H1 (cell line): Measurements from ENCODE around the gene INTU. TPM values are rescaled to one million over a fixed set of nuclear protein-coding genes. Genes with fewer than 3 reads are reported as not detected.

Source experiments
- CTCF ChIA-PET: fragments of 300-600 bp; sonication (Branson Sonifier 250); formaldehyde crosslinking; loops from one replicate; lab custom pipeline; 2021; ENCODE audit not compliant: partially characterized antibody; lab: Charles Lee
- POLR2A ChIA-PET: fragments of 300-600 bp; sonication (Branson Sonifier 250); formaldehyde crosslinking; loops from one replicate; lab custom pipeline; 2021; ENCODE audit warnings: inconsistent platforms; ENCODE audit not compliant: partially characterized antibody; lab: Charles Lee
- DNase-seq, 2 experiments: peaks; one replicate each; pipeline versions ENCODE4 v3.0.0 to v3.0.0-alpha.2; 2010 to 2022; ENCODE audit warnings: low spot score in 2 of 2, low read depth in 1 of 2, mixed read lengths in 1 of 2
- FAIRE-seq: peaks from 2 replicates; lab custom pipeline; 2011; peaks lifted over from hg19 to GRCh38; lab: Jason Lieb, UNC
- H2AFZ ChIP-seq: 2 replicates; pipeline ENCODE4 v1.8.1; 2012; ENCODE audit warnings: low read length, inconsistent platforms
- H2AK5ac ChIP-seq: 2 replicates; pipeline ENCODE4 v1.6.1; 2013; ENCODE audit warnings: low read depth, low read length
- H2BK120ac ChIP-seq: replicated peaks from 2 replicates; pipeline ENCODE3; 2013; ENCODE audit warnings: low read depth, low read length, inconsistent platforms
- H2BK12ac ChIP-seq: 2 replicates; pipeline ENCODE4 v1.6.1; 2013; ENCODE audit warnings: low read depth, low read length
- H2BK15ac ChIP-seq: 2 replicates; pipeline ENCODE4 v1.6.1; 2013; ENCODE audit warnings: low read length
- H2BK20ac ChIP-seq: 2 replicates; pipeline ENCODE4 v1.6.1; 2013; ENCODE audit warnings: low read length
- H2BK5ac ChIP-seq: 2 replicates; pipeline ENCODE4 v1.6.1; 2013; ENCODE audit warnings: low read depth, low read length
- H3K14ac ChIP-seq: 2 replicates; pipeline ENCODE4 v1.6.1; 2013; ENCODE audit warnings: inconsistent platforms; ENCODE audit not compliant: insufficient read length
- H3K18ac ChIP-seq: 2 replicates; pipeline ENCODE4 v1.6.1; 2013; ENCODE audit warnings: low read length; ENCODE audit errors: extremely low read depth
- H3K23ac ChIP-seq: 2 replicates; pipeline ENCODE4 v1.6.1; 2013; ENCODE audit warnings: inconsistent platforms; ENCODE audit not compliant: insufficient read length
- H3K23me2 ChIP-seq: 2 replicates; pipeline ENCODE4 v1.6.1; 2013; ENCODE audit warnings: low read depth, low read length
- H3K27ac ChIP-seq: 2 replicates; pipeline ENCODE4 v1.6.1; 2011; ENCODE audit warnings: low read depth, low read length, inconsistent platforms
- H3K27me3 ChIP-seq, 4 experiments: replicated peaks in 1 of 4; 1 replicate in 1 of 4; 2 replicates in 3 of 4; pipeline versions ENCODE4 v1.6.1 to v1.8.1; 2011 to 2013; ENCODE audit warnings: low read length in 3 of 4, mild to moderate bottlenecking in 3 of 4, inconsistent platforms in 2 of 4, mixed read lengths in 2 of 4, moderate library complexity in 1 of 4; ENCODE audit not compliant: control insufficient read depth in 3 of 4, insufficient read depth in 3 of 4; ENCODE audit errors: extremely low read depth in 1 of 4
- H3K36me3 ChIP-seq, 4 experiments: 2 replicates each; pipeline versions ENCODE4 v1.6.1 to v1.8.1; 2011 to 2013; ENCODE audit warnings: mild to moderate bottlenecking in 4 of 4, low read length in 3 of 4, moderate library complexity in 2 of 4, control low read depth in 1 of 4, inconsistent platforms in 1 of 4; ENCODE audit not compliant: insufficient read depth in 4 of 4, control insufficient read depth in 2 of 4
- H3K4ac ChIP-seq: replicated peaks from 2 replicates; pipeline ENCODE3; 2013; ENCODE audit warnings: low read length, low read depth, mixed read lengths, inconsistent platforms; ENCODE audit not compliant: insufficient read length
- H3K4me1 ChIP-seq, 4 experiments: replicated peaks in 1 of 4; 1 replicate in 1 of 4; 2 replicates in 3 of 4; pipeline versions ENCODE4 v1.6.1 to v1.8.1; 2011 to 2013; ENCODE audit warnings: low read length in 3 of 4, inconsistent platforms in 2 of 4, mixed read lengths in 1 of 4; ENCODE audit not compliant: insufficient read depth in 4 of 4, control insufficient read depth in 3 of 4
- H3K4me2 ChIP-seq, 2 experiments: 2 replicates each; pipeline versions ENCODE4 v1.6.1 to v1.8.1; 2011 to 2013; ENCODE audit warnings: low read depth in 2 of 2, low read length in 2 of 2, control low read depth in 1 of 2, inconsistent platforms in 1 of 2, mild to moderate bottlenecking in 1 of 2; ENCODE audit not compliant: insufficient read depth in 1 of 2
- H3K4me3 ChIP-seq, 4 experiments: fragments of 200-600, 300-600 bp in 1 of 4; sonication (generic), shearing (Covaris generic), sonication (Bioruptor Twin) in 1 of 4; 2 replicates each; pipeline versions ENCODE4 v1.5.1 to v1.8.1; 2011 to 2016; ENCODE audit warnings: low read length in 4 of 4, low read depth in 3 of 4, control low read depth in 2 of 4, inconsistent platforms in 2 of 4, mild to moderate bottlenecking in 2 of 4, mixed read lengths in 1 of 4, moderate library complexity in 1 of 4; ENCODE audit not compliant: insufficient read depth in 2 of 4; ENCODE audit errors: extremely low read depth in 1 of 4
- H3K56ac ChIP-seq: replicated peaks from 2 replicates; pipeline ENCODE3; 2013; ENCODE audit warnings: low read depth, mild to moderate bottlenecking, mixed read lengths, low read length, inconsistent platforms; ENCODE audit not compliant: insufficient read length
- H3K79me1 ChIP-seq: 2 replicates; pipeline ENCODE4 v1.6.1; 2013; ENCODE audit warnings: low read depth, low read length, control low read depth
- H3K79me2 ChIP-seq, 2 experiments: 2 replicates each; pipeline versions ENCODE4 v1.6.1 to v1.8.1; 2012 to 2013; ENCODE audit warnings: low read length in 2 of 2, mild to moderate bottlenecking in 2 of 2, inconsistent platforms in 1 of 2; ENCODE audit not compliant: insufficient read depth in 2 of 2, control insufficient read depth in 1 of 2
- H3K9ac ChIP-seq, 4 experiments: replicated peaks in 1 of 4; 1 replicate in 1 of 4; 2 replicates in 3 of 4; pipeline versions ENCODE4 v1.6.1 to v1.8.1; 2011 to 2013; ENCODE audit warnings: low read depth in 3 of 4, low read length in 3 of 4, control low read depth in 2 of 4, mild to moderate bottlenecking in 2 of 4, moderate library complexity in 2 of 4, inconsistent platforms in 1 of 4; ENCODE audit errors: extremely low read depth in 1 of 4
- H3K9me3 ChIP-seq, 2 experiments: 2 replicates each; pipeline versions ENCODE4 v1.6.1 to v1.8.1; 2012 to 2013; ENCODE audit warnings: mild to moderate bottlenecking in 2 of 2, moderate library complexity in 2 of 2, control low read depth in 1 of 2, inconsistent platforms in 1 of 2, low read depth in 1 of 2, low read length in 1 of 2, mixed read lengths in 1 of 2; ENCODE audit not compliant: insufficient read depth in 2 of 2
- H4K20me1 ChIP-seq, 2 experiments: replicated peaks in 1 of 2; 2 replicates each; pipeline versions ENCODE3 to v1.8.1; 2011 to 2013; ENCODE audit warnings: inconsistent platforms in 2 of 2, low read length in 2 of 2, mild to moderate bottlenecking in 1 of 2; ENCODE audit not compliant: insufficient read depth in 2 of 2, control insufficient read depth in 1 of 2
- H4K5ac ChIP-seq: 2 replicates; pipeline ENCODE4 v1.6.1; 2013; ENCODE audit warnings: low read length, low read depth, mixed read lengths, inconsistent platforms; ENCODE audit not compliant: insufficient read length
- H4K8ac ChIP-seq: 2 replicates; pipeline ENCODE4 v1.8.0; 2013; ENCODE audit warnings: mild to moderate bottlenecking, moderate library complexity, low read length, inconsistent platforms; ENCODE audit not compliant: insufficient read depth; ENCODE audit errors: extremely low read depth
- H4K91ac ChIP-seq: replicated peaks from 2 replicates; pipeline ENCODE3; 2013; ENCODE audit warnings: low read length, mixed read lengths, inconsistent platforms; ENCODE audit not compliant: insufficient read length
- BACH1 ChIP-seq: IDR thresholded peaks from 2 replicates; pipeline ENCODE4 v1.6.1; 2012; ENCODE audit warnings: low read length, improper control_type of control experiment
- MAFK ChIP-seq: IDR thresholded peaks from 2 replicates; pipeline ENCODE4 v1.6.1; 2012; ENCODE audit warnings: low read depth, mild to moderate bottlenecking, improper control_type of control experiment, low read length
- RFX5 ChIP-seq: IDR thresholded peaks from 2 replicates; pipeline ENCODE4 v1.6.1; 2011; ENCODE audit warnings: low read depth, low read length, improper control_type of control experiment, borderline replicate concordance
- SAP30 ChIP-seq: fragments of 300-600 bp; sonication (generic); IDR thresholded peaks from 2 replicates; pipeline ENCODE4 v1.7.1; 2012; ENCODE audit warnings: low read length, moderate library complexity, mild to moderate bottlenecking, inconsistent platforms; ENCODE audit not compliant: insufficient read depth, insufficient replicate concordance
- TEAD4 ChIP-seq: IDR thresholded peaks from 2 replicates; pipeline ENCODE4 v1.6.1; 2012; ENCODE audit warnings: low read depth, low read length, inconsistent platforms, mixed read lengths
- WGBS, 2 experiments: shearing (Covaris generic) in 1 of 2; methylation state at CpG; one replicate each; pipeline versions ENCODE4 v1.1.6 to v1.1.7; 2013 to 2015; ENCODE audit warnings: low lambda C conversion rate in 2 of 2, mixed read lengths in 2 of 2, inconsistent platforms in 1 of 2, low coverage in 1 of 2, missing lambda C conversion rate in 1 of 2; ENCODE audit not compliant: insufficient replicate concordance in 2 of 2, insufficient coverage in 1 of 2, insufficient read length in 1 of 2; ENCODE audit errors: extremely low coverage in 1 of 2, missing lambda C conversion rate in 1 of 2; 5-methylcytosine and 5-hydroxymethylcytosine counted together
- polyA plus RNA-seq, 7 experiments: library from polyadenylated mRNA; depleted of rRNA in 3 of 7; stranded (reverse) in 5 of 7; unstranded in 2 of 7; fragments of >200 nt in 5 of 7; fragments of 200-250 nt in 2 of 7; gene quantifications; 1 replicate in 5 of 7; 2 replicates in 1 of 7; 4 replicates in 1 of 7; pipeline versions ENCODE4 v1.2.1 to v1.2.3, GENCODE V29; 2011 to 2013; ENCODE audit warnings: missing spikeins in 2 of 7, mixed read lengths in 2 of 7
- total RNA-seq: library from RNA; stranded (reverse); fragmentation: NEBNext Ultra II Directional; extraction: Animal tissue kit (Norgen Biotek cat#: 25700); gene quantifications from 2 replicates; pipeline ENCODE4 v1.2.1, GENCODE V29; 2021

The INTU gene
- total and polyA plus RNA-seq, 2 of the 8 experiments (the other 6 are each of a cell fraction or from before 2014, with no cell fraction given), result 6.0 to 15.1 TPM

- Histone ChIP-seq H3K79me1 (no peaks in the 10 kb centered on the region), H3K9ac (no peak overlapping the region), H4K5ac (no peak overlapping the region), H3K79me2 (no peaks in the 10 kb centered on the region), H3K23ac (no peak overlapping the region), H3K9me3 (no peaks in the 10 kb centered on the region), H2BK12ac (no peak overlapping the region), H4K8ac (no peak overlapping the region), H2BK15ac (no peak overlapping the region), H3K4me1 (peaks cover 0 to 6% (median 1%) of the 10 kb centered on the region in 4 experiments; a peak in 3 of 7 replicates), H3K4me3 (no peak overlapping the region), H3K4me2 (no peak overlapping the region), H2BK120ac (no peak overlapping the region), H2AK5ac (no peak overlapping the region), H3K18ac (no peak overlapping the region), H3K36me3 (no peaks in the 10 kb centered on the region; a peak in 1 of 8 replicates), H3K27ac (no peak overlapping the region), H3K14ac (no peak overlapping the region), H4K91ac (no peak overlapping the region), H4K20me1 (no peaks in the 10 kb centered on the region), H2BK5ac (no peak overlapping the region), H3K23me2 (no peaks in the 10 kb centered on the region), H3K56ac (no peak overlapping the region), H3K4ac (no peak overlapping the region), H2AFZ (no peak overlapping the region), H2BK20ac (no peak overlapping the region), H3K27me3 (no peaks in the 10 kb centered on the region)
- ChIA-PET CTCF (no interaction called here), POLR2A (no interaction called here)
- 89% methylated on average over 1 of the region's 1 CpG; no CpG with 5 or more reads in 1 of the 2 experiments for WGBS, 2 experiments
- FAIRE-seq (no peak), DNase-seq (no peak)
- TF ChIP-seq SAP30, result no peak
- no peak for TF ChIP-seq RFX5
- TF ChIP-seq BACH1, result no peak
- TF ChIP-seq MAFK, result no peak
- TF ChIP-seq TEAD4, result no peak
Observed at GRCh38 chr4:127669691-127670090, 36.9 kb downstream of the INTU start.
